Ramos (cell line): ENCODE results near the gene VPS8.
"Not testable (repeated sequence)": the region's sequence is repeated elsewhere in the genome, so short reads cannot be mapped to it uniquely, and the experiment has no call there.

Experiments
- in situ Hi-C: fragments of 300-500 bp; cut with MboI; formaldehyde crosslinking; loops from one replicate; pipeline ENCODE4 v1.14.3; 2022; ENCODE audit warnings: low sequenced_read_pairs; ENCODE audit not compliant: unreplicated experiment

The VPS8 gene

DNA sequence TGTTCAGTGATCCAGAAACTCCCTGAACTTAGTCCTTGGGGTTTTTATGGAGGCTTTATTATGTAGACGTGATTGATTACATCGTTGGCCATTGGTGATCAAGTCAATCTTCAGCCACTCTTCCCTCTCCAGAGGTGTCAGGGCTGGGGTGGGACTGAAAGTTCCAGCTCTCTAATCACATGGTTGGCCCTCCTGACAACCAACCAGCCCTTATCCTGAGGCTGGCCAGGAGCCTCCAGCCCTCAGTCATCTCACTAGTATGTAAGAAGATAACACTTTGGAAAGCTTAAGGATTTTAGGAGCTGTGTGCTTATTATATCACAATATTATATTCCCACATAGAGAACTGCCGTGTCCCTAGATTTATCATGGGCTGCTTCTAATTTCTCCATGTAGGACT is 142.3 kb downstream of the VPS8 start:
- in situ Hi-C loops, result no loop called here

DNA sequence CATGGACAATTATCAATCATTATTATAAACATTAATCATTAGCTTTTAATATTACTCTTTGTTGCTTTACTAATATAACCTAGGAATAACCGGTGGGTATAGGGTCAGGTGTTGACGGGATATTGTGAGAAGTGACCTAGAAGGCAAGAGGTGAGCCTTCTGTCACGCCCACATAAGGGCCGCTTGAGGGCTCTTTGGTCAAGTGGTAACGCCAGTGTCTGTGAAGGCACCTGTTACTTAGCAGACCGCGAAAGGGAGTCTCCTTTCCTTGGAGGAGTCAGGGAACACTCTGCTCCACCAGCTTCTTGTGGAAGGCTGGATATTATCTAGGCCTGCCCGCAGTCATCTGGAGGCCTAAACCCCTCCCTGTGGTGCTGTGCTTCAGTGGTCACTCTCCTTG is 142.9 kb downstream of the VPS8 start:
- in situ Hi-C loops, result not testable (repeated sequence)

DNA sequence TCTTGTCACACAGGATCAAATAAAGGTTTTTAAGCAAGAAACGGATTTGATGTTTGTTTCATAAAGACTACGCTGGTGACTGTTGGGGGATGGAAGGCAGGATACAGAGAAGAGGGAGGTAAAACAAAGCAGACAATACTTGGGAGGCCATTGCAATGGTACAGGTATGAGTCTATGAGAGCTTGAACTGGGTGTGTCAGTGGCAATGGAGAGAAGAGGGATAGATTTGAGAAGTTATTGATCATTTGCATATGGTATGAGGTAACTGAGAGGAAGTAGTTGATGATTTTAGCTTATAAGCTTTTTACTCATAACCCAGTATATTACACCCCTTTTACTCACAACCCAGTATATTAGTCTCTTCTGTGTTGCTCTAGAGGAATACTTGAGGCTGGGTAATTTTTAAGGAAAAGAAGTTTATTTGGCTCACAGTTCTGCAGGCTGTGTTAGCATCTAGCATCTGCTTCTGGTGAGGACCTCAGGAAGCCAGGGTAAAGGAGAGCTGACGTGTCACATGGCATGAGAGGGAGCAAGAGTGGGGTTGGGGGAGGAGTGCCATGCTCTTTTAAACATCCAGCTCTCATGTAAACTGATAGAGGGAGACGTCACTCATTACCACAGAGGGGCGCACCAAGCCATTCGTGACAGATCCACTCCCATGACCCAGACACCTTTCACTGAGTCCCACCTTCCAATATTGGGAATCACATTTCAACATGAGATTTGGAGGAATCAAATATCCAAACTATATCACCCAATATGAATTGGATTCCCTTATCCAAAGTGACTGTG is 153.9 kb downstream of the VPS8 start:
- in situ Hi-C loops, result no loop called here

GRCh38 chr3:184968115-184968514 is 156.1 kb downstream of the VPS8 start:
- in situ Hi-C loops, result no loop called here

GRCh38 chr3:184970186-184970585 is 158.2 kb downstream of the VPS8 start:
- in situ Hi-C loops, result no loop called here

DNA sequence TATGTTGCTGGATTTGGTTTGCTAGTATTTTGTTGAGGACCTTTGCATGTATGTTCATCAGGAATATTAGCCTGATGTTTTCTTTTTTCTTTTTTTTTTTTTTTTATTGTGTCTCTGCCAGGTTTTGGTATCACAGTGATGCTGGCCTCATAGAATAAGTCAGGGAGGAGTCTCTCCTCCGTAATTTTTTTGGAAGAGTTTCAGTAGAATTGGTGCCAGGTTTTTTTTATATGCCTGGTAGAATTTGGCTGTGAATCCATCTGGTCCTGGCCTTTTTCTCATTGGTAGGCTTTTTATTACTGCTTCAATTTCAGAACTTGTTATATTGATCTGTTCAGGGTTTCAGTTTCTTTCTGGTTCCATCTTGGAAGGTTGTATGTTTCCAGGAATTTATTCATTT is 165.8 kb downstream of the VPS8 start:
- in situ Hi-C loops, result no loop called here

DNA sequence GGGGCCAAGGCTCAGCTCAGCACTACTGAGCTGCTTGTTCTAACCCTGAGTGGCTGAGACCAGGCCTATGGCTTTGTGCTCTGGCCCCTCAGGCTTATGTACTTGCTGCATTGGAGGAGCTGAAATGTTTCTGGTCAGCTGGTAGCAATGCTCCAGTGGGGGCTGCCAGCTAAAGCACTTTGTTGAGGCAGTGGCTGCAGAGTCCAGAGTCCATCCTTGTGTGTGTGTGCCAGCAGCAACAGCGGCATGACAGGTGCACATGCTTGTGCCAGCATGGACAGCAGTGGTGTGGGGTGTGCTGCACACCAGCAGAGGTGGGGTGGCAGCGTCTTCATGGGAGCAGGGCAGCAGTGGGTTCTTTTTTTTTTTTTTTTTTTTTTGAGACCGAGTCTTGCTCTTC is 169.1 kb downstream of the VPS8 start:
- in situ Hi-C loops, result no loop called here

GRCh38 chr3:184982076-184982475 is 170.1 kb downstream of the VPS8 start:
- in situ Hi-C loops, result no loop called here

DNA sequence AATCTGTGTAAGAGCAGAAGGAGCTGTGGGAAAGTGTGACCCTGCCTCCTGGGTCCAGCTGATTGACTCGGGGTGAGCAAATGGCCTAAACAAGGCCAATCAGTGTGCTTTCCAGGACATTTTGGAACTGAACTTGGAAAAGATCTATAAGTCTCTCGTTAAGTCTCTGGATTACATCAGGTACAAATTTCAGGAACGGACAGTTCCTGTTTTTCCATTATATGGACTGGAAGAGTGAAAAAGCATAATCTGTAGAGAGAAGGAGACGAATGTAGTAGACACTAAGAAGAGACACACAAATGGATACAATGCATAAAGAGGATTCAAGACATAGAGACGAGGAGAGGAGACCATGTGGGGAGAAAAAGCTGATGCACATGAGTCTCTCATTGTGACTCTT is 173.6 kb downstream of the VPS8 start:
- in situ Hi-C loops, result no loop called here

DNA sequence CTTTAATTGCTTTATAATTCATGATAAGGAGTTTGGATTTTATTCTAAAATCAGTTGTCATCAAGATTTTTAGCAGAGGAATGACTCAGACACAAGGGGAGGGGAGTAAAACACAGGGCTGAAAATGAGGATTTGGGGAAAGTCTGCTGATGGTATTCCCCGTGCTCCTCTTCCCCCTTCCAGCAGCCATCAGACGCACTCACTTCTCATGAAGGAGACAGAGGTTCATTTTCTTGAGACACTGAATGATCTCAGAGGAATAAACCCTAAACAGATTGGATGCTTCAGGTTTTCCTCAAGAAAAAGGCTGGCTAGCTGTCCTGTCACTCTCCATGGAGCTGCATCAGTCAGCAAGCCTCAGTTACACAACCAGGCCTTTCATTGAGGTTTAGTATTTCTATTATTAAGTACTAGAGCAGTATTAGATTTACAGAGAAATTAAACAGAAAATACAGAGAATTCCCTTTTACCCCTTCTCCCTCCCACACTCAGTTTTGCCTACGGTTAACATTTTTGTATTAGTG is 174.5 kb downstream of the VPS8 start:
- in situ Hi-C loops, result no loop called here

GRCh38 chr3:184993394-184993793 is 181.4 kb downstream of the VPS8 start:
- in situ Hi-C loops, result no loop called here

- in situ Hi-C loops, result not testable (repeated sequence)
Measured at GRCh38 chr3:185003876-185004275, 191.9 kb downstream of the VPS8 start.

DNA sequence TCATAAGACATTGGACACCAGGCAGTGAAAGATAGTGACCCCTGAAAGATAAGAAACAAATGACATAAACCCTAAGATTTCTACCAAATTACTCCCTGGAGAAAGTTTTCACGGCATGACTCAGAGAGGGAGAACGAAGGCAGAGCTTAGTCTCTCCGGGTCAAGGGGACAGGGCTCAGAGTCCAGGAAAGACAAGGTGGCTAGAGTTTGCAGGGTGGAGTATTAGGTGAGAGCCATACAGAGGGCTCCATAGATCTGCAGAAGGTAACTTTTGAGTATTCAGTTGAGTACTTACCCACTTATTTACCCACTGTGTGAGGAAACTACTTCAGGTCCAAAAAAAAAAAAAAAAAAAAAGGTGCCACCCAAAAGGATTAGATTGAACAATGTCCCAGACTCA is 197.7 kb downstream of the VPS8 start:
- in situ Hi-C loops, result no loop called here

- in situ Hi-C loops, result not testable (repeated sequence)
Measured at GRCh38 chr3:185017584-185017983, 205.6 kb downstream of the VPS8 start.

DNA sequence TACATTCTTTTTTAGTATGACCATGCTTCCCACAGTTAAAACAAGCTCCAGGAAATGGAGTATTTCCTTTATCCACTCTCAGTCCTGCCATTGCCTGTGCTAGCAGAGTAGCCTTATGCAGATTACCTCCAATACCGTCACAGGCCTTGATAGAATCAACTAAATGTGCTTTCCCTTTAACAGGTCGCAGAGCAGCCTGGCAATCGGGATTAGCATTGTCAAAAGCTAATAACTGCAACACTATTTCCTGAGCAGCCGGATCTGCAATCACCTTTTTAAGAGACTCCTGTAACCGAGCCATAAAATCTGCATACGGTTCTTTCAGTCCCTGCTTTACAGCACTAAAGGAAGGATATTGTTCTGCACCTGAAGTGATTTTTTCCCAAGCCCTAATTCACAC is 206.0 kb downstream of the VPS8 start:
- in situ Hi-C loops, result not testable (repeated sequence)

DNA sequence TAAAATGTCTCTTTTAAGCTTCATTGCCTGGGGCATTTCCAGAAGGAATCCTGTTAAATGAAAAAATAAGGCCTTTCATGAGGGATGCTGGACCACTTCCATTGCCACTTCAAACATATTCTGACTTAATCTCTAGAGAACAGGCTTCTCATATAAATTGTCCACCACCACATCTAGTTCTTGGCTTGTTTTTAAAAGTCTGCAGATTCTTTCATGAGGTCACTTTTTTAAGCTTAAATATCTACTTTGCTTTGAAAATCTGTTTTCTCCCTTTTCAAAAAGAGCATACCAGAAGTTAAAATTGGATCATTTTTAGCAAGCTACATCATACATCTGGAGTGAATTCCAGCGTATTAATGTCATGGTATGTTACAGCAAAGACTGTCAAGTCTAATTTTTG is 209.3 kb downstream of the VPS8 start:
- in situ Hi-C loops, result no loop called here

GRCh38 chr3:185024406-185024805 is 212.4 kb downstream of the VPS8 start:
- in situ Hi-C loops, result no loop called here

DNA sequence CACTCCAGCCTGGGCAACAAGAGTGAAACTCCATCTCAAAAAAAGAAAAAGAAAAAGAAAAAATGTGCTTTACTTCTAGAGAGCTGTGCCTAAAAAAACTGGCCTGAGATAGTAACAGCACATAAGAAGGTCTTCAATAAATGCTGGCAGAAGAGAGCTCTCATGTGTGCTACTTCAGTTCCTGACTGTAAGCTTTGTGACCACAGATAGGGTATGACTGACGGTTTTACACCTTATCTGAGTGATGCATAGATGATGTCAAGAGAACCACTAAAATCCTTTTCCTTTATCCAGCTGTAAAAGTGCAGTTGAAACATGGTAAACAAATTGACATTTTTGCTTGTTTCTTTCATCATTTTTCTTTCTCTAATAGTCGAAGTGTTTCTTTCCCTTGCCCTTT is 213.0 kb downstream of the VPS8 start:
- in situ Hi-C loops, result no loop called here

DNA sequence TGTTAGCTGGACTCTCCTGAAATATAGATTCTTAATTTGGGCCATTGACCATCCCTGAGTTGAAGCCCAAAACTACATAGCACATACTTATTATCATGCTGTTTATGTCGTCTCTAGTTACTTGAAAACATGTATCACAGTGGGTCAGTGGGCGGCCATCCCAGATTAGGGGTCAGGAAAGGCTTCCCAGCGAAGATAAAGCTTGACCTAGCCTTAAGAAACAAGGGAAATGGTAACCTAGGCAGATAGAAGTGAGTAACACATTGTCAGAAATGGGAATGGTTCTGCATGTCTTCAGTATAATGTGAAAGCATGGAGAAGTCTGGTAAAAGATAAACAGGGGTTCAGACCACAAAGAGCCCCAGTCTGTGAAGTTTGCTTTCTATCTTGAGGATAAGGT is 216.2 kb downstream of the VPS8 start:
- in situ Hi-C loops, result no loop called here

GRCh38 chr3:185029086-185029485 is 217.1 kb downstream of the VPS8 start:
- in situ Hi-C loops, result no loop called here

DNA sequence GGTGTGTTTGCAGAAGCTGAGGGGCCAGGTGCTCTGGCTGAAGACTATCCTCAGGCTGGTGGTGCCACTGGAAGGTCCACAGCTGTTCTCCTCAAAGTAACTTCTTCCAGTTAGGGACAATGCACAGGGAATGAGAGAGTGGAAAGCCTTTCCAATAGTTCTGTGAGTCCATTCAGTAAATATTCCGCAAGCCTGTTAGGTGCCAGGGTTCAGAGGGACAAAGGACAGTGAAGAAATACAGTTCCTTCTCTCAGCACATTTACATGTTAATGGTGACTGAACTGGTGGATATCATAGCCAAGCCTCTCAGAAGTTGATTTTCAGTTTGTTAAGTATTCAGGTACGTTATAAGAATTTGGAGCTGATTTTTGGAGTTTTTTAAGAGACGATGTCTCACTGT is 218.4 kb downstream of the VPS8 start:
- in situ Hi-C loops, result no loop called here

GRCh38 chr3:185030951-185031350 is 219.0 kb downstream of the VPS8 start:
- in situ Hi-C loops, result no loop called here
